Measurements from ENCODE around the gene CRYBA2.

DNA sequence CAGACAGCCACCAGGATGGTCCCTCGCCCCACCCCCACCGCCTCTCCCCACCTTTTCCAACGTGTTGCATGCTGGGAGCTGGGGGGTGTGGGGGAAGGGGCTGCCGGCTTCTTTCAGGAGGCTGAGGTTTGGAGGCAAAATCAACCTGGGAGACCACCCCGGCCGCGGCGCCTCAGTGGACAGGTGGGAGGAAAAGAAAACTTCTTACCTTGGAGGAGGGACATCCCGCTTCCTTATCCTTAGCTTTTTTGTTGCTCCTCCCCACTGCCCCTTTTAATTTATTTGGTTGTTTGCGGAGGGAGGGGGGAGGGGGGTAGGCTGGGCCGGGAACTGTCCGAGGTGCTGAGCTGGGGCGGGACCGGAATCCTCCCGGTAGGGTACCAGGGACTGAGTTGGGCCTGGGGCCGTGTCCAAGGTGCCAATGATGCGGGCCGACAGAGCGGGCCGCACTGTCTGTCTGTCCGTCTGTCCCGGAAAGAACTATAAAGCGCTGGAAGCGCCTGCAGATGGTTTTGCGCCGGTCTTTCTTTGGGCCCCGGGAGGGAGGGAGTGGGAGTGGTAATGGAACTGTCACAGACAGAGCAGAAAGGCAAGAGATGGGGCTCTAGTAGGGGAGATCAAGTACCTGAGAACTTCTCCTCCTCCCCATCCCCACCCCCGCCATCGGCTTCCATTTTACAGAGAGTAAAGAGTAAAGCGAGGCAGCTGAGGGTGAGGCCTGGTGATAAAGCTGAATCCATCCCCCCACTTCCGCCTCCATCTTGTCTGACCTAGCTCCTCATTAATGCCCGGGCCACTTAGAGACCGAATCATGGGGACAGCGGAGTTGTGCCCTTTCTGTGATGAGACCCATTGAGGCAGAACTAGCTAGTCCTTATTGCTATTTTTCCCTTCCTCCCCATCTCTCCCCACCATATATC, 31.3 kb downstream of the CRYBA2 start:
- TF ChIP-seq, protein P1, sequence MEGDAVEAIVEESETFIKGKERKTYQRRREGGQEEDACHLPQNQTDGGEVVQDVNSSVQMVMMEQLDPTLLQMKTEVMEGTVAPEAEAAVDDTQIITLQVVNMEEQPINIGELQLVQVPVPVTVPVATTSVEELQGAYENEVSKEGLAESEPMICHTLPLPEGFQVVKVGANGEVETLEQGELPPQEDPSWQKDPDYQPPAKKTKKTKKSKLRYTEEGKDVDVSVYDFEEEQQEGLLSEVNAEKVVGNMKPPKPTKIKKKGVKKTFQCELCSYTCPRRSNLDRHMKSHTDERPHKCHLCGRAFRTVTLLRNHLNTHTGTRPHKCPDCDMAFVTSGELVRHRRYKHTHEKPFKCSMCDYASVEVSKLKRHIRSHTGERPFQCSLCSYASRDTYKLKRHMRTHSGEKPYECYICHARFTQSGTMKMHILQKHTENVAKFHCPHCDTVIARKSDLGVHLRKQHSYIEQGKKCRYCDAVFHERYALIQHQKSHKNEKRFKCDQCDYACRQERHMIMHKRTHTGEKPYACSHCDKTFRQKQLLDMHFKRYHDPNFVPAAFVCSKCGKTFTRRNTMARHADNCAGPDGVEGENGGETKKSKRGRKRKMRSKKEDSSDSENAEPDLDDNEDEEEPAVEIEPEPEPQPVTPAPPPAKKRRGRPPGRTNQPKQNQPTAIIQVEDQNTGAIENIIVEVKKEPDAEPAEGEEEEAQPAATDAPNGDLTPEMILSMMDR (IDR thresholded peaks at IDR 0.05), result no peak
- no peak for TF ChIP-seq POLR2A (IDR thresholded peaks at IDR 0.05)
